Measurements from ENCODE around the gene NAT10.

- TF ChIP-seq EZH2 (IDR thresholded peaks at IDR 0.05; ENCODE audit: borderline replicate concordance, low read length) (no peak), CTCF (IDR thresholded peaks at IDR 0.05; ENCODE audit: low read length) (no peak)
These were observed 31.0 kb downstream of the NAT10 start for GRCh38 chr11:34136420-34136819.
